Measurements from ENCODE around the gene RPL27A. TPM values are rescaled to one million over a fixed set of nuclear protein-coding genes. Genes with fewer than 3 reads are reported as not detected.
"Not testable (repeated sequence)": the region's sequence is repeated elsewhere in the genome, so short reads cannot be mapped to it uniquely, and the experiment has no call there.

Gene RPL27A
- total RNA-seq, 2 donors from 2014 or later = 1,114 to 1,791 TPM

DNA sequence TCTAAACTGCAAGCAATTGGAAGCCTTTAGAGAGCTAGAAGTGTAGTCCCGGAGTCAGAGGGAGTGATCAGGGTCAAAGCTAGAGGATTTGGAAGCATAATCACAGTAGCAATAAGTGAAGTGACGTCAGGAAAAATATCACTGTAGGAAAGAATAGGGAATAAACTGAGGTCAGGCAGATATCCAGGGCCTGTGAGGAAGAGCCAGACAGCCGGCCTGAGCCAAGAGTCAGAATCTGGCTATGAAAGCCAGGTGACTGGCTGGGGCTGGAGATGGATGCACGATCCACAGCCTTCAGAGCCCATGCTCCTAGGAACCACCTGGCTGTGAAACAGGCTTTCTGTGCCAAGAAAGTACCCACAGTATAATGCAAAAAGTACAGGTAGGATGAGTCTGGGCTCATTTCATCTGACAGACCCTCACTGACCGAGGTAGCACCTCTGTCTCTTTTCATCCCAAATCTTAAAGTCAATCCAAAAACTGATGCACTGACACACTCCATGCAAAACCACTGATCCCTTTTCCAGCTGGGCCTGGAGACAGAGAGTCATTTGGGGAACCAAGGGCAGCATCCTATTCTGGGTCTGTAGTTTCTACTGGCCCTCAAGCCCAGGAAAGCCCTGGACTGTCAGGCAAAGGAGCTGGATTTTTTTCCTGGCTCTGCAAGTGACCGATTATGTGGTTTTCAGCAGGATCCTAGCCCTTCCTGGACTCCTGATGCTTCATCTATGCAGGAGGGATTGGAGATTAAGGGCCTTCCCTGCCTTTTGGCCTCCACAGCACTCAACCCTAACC is 21.4 kb upstream of the RPL27A start:
- Histone ChIP-seq H3K9ac (ENCODE audit: extremely low read depth, low read length, poor library complexity, severe bottlenecking) (no peak overlapping the region), H3K27ac (ENCODE audit: low read depth, low read length) (peak overlapping the region; percentile 13), H3K36me3 (ENCODE audit: control insufficient read depth, insufficient read depth, low read length) (no peaks in the 10 kb centered on the region), H3K4me1 (ENCODE audit: control insufficient read depth, insufficient read depth, low read length) (no peaks in the 10 kb centered on the region), H3K9me3 (ENCODE audit: control insufficient read depth, low read length) (no peaks in the 10 kb centered on the region), H3K4me3 (ENCODE audit: low read length) (no peak overlapping the region), H3K27me3 (ENCODE audit: control insufficient read depth, insufficient read depth, low read length, poor library complexity, severe bottlenecking) (no peaks in the 10 kb centered on the region)
- H3K4me1 Mint-ChIP-seq = no peaks in the 10 kb centered on the region
- no peak overlapping the region for H3K27ac Mint-ChIP-seq
- 93 to 96% methylated on average over 5 to 6 of the region's 6 CpGs for WGBS, 2 experiments (ENCODE audit: insufficient coverage in 1 of 2, insufficient read length in 1 of 2)
- no peaks in the 10 kb centered on the region for H3K9me3 Mint-ChIP-seq
- no peak overlapping the region for H3K4me3 Mint-ChIP-seq
- H3K36me3 Mint-ChIP-seq (ENCODE audit: low read depth) = no peaks in the 10 kb centered on the region
- TF ChIP-seq, protein P1, sequence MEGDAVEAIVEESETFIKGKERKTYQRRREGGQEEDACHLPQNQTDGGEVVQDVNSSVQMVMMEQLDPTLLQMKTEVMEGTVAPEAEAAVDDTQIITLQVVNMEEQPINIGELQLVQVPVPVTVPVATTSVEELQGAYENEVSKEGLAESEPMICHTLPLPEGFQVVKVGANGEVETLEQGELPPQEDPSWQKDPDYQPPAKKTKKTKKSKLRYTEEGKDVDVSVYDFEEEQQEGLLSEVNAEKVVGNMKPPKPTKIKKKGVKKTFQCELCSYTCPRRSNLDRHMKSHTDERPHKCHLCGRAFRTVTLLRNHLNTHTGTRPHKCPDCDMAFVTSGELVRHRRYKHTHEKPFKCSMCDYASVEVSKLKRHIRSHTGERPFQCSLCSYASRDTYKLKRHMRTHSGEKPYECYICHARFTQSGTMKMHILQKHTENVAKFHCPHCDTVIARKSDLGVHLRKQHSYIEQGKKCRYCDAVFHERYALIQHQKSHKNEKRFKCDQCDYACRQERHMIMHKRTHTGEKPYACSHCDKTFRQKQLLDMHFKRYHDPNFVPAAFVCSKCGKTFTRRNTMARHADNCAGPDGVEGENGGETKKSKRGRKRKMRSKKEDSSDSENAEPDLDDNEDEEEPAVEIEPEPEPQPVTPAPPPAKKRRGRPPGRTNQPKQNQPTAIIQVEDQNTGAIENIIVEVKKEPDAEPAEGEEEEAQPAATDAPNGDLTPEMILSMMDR (conservative IDR thresholded peaks at IDR 0.05) = no peak
- no peak for DNase-seq
- no peaks in the 10 kb centered on the region for H3K27me3 Mint-ChIP-seq (ENCODE audit: insufficient read depth)

DNA sequence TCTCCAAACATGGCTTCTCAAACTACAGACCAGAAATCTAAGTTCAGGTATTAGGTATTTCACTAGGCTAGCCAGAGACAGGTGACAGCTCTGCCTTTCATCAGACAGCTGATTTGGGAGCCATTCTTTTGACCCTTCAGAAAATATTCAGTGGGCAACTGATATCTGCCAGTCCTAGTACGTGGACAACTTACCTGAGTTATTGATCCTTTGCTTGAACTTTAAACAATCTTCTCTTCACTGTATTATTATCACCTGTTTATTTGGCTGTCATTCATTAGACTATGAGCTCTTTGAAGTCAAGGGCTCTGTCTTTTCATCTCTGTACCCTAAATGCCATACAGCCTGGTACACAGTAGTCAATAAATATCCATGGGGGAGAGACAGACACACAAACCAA is 17.4 kb upstream of the RPL27A start:
- Mint-ChIP-seq H3K27me3 (ENCODE audit: insufficient read depth) (no peaks in the 10 kb centered on the region), H3K4me1 (no peaks in the 10 kb centered on the region), H3K4me3 (no peak overlapping the region), H3K27ac (no peak overlapping the region), H3K9me3 (no peaks in the 10 kb centered on the region), H3K36me3 (ENCODE audit: low read depth) (no peaks in the 10 kb centered on the region)
- 91 to 100% methylated on average over 1 of the region's 1 CpG for WGBS, 2 experiments (ENCODE audit: insufficient coverage in 1 of 2, insufficient read length in 1 of 2)
- H3K9ac ChIP-seq (ENCODE audit: extremely low read depth, low read length, poor library complexity, severe bottlenecking) = no peak overlapping the region
- H3K4me1 ChIP-seq (ENCODE audit: control insufficient read depth, insufficient read depth, low read length) = no peaks in the 10 kb centered on the region
- H3K27ac ChIP-seq (ENCODE audit: low read depth, low read length) = no peak overlapping the region
- TF ChIP-seq, protein P1 (conservative IDR thresholded peaks at IDR 0.05) = no peak
- peak; percentile 3 for DNase-seq
- H3K4me3 ChIP-seq (ENCODE audit: low read length) = no peak overlapping the region
- H3K36me3 ChIP-seq (ENCODE audit: control insufficient read depth, insufficient read depth, low read length) = no peaks in the 10 kb centered on the region
- H3K27me3 ChIP-seq (ENCODE audit: control insufficient read depth, insufficient read depth, low read length, poor library complexity, severe bottlenecking) = no peaks in the 10 kb centered on the region
- H3K9me3 ChIP-seq (ENCODE audit: control insufficient read depth, low read length) = no peaks in the 10 kb centered on the region

DNA sequence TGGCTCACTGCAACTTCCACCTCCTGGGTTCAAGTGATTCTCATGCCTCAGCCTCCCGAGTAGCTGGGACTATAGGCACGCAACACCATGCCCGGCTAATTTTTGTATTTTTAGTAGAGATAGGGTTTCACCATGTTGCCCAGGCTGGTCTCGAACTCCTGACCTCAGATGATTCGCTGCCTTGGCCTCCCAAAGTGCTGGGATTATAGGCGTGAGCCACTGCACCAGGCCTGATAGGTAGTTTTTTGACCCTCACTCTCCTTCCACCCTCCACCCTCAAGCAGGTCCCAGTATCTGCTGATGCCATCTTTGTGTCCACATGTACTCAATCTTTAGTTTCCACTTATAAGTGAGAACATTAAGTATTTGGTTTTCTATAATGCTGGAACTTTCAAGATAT is 12.5 kb upstream of the RPL27A start:
- WGBS, 2 experiments (ENCODE audit: insufficient coverage in 1 of 2, insufficient read length in 1 of 2) = 93 to 97% methylated on average over 6 of the region's 6 CpGs
- not testable (repeated sequence) for DNase-seq; H3K9me3 ChIP-seq (ENCODE audit: control insufficient read depth, low read length); H3K27me3 ChIP-seq (ENCODE audit: control insufficient read depth, insufficient read depth, low read length, poor library complexity, severe bottlenecking); H3K4me3 Mint-ChIP-seq; H3K36me3 ChIP-seq (ENCODE audit: control insufficient read depth, insufficient read depth, low read length); H3K9ac ChIP-seq (ENCODE audit: extremely low read depth, low read length, poor library complexity, severe bottlenecking); H3K27ac Mint-ChIP-seq; H3K27me3 Mint-ChIP-seq (ENCODE audit: insufficient read depth); H3K4me3 ChIP-seq (ENCODE audit: low read length); H3K9me3 Mint-ChIP-seq; H3K36me3 Mint-ChIP-seq (ENCODE audit: low read depth)
- peaks cover 18% of the 10 kb centered on the region for H3K4me1 Mint-ChIP-seq
- Histone ChIP-seq H3K4me1 (ENCODE audit: control insufficient read depth, insufficient read depth, low read length) (peaks cover 12% of the 10 kb centered on the region), H3K27ac (ENCODE audit: low read depth, low read length) (peak overlapping the region; percentile 47)

Data from endodermal cell (in vitro differentiated cells).